ENCODE results near the gene FOXJ3. TPM values are rescaled to one million over a fixed set of nuclear protein-coding genes. Genes with fewer than 3 reads are reported as not detected.

The FOXJ3 gene
- total RNA-seq, 1 experiment from 2014 or later, result 51.1 TPM

DNA sequence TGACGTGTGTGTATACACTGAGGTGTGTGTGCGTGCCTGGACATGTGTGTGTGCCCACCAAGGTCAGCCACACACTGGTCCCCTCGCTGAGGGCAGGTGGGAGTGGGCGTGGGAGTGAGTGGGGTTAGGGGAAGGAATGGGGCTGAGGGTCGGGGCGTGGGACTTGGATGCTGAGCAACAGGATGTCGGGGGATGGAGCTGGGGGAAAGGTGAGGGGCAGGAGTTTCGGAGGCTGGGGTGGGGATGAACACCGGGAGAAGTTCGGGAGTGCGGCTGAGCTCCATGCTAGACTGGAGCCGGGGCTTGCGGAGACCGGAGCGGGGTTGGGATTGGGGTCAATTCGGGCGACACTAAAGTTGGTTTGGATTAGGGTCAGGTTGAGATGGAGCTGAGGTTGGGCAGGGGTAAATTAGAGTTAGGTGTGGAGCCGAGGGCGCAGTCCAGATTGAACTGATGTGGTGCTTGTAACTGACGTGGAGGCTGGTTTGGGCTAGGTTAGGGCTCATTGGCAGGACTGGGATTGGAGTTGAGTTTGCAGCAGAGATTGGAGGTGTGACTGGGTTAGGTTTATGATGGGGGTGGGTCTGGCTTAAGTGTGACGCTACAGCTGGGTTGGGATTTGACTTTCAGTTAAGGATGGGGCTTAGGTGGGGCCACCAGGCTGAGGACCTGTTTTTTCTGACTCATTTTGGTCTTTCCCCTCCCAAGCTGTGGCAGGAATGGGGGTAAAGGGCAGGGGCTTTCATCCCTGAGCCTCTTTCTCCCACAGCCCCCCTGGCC is 167.2 kb downstream of the FOXJ3 start:
- TF ChIP-seq CBX3 (IDR thresholded peaks at IDR 0.05; ENCODE audit: low read depth) (no peak), SIN3A (IDR thresholded peaks at IDR 0.05; ENCODE audit: low read depth) (no peak), SRF (IDR thresholded peaks at IDR 0.05; ENCODE audit: low read depth) (no peak)
- TF ChIP-seq, protein P1, sequence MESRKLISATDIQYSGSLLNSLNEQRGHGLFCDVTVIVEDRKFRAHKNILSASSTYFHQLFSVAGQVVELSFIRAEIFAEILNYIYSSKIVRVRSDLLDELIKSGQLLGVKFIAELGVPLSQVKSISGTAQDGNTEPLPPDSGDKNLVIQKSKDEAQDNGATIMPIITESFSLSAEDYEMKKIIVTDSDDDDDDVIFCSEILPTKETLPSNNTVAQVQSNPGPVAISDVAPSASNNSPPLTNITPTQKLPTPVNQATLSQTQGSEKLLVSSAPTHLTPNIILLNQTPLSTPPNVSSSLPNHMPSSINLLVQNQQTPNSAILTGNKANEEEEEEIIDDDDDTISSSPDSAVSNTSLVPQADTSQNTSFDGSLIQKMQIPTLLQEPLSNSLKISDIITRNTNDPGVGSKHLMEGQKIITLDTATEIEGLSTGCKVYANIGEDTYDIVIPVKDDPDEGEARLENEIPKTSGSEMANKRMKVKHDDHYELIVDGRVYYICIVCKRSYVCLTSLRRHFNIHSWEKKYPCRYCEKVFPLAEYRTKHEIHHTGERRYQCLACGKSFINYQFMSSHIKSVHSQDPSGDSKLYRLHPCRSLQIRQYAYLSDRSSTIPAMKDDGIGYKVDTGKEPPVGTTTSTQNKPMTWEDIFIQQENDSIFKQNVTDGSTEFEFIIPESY (IDR thresholded peaks at IDR 0.05; ENCODE audit: extremely low read depth, insufficient replicate concordance, low read length), result no peak
- no peaks in the 10 kb centered on the region for H3K9me3 ChIP-seq (ENCODE audit: control insufficient read depth in 1 of 2, insufficient read depth in 1 of 2, low read depth in 1 of 2, low read length in 2 of 2)
- H3K4me2 ChIP-seq (ENCODE audit: low read length), result no peak overlapping the region
- ChIA-PET RAD21 (ENCODE audit: low non-redundant PET in 1 of 2, low total read pairs in 2 of 2, uncharacterized antibody in 2 of 2, unreplicated experiment in 2 of 2) (no interaction called here), POLR2A (no interaction called here), CTCF (no interaction called here)
- no peak for DNase-seq (ENCODE audit: low read depth, low spot score)
- no peak overlapping the region for H3K9ac ChIP-seq (ENCODE audit: low read length)
- H4K20me1 ChIP-seq (ENCODE audit: insufficient read depth), result no peaks in the 10 kb centered on the region
- intact Hi-C loops (cut with micrococcal nuclease), result no loop called here
- H3K4me1 ChIP-seq (ENCODE audit: control insufficient read depth in 1 of 2, insufficient read depth in 2 of 2, low read length in 2 of 2), result peaks cover 23 to 32% of the 10 kb centered on the region in 2 experiments
- H3K9me2 ChIP-seq (ENCODE audit: insufficient read depth), result no peaks in the 10 kb centered on the region
- H2AFZ ChIP-seq (ENCODE audit: low read depth, low read length, poor library complexity, severe bottlenecking), result no peak overlapping the region
- no peak overlapping the region for H3K4me3 ChIP-seq (replicated peaks in 1 of 2; ENCODE audit: low read depth in 1 of 2, low read length in 2 of 2)
- BruUV-seq (replicated peaks), result no TSS peak
- no peaks in the 10 kb centered on the region for H3K79me2 ChIP-seq (ENCODE audit: insufficient read depth, low read length)
- H3K36me3 ChIP-seq (ENCODE audit: control insufficient read depth in 1 of 2, insufficient read depth in 2 of 2, low read length in 2 of 2), result no peaks in the 10 kb centered on the region
- H3K27ac ChIP-seq (ENCODE audit: low read depth, low read length), result no peak overlapping the region
- H3K27me3 ChIP-seq (ENCODE audit: insufficient read depth, low read length), result no peaks in the 10 kb centered on the region
- no peak for ATAC-seq

DNA sequence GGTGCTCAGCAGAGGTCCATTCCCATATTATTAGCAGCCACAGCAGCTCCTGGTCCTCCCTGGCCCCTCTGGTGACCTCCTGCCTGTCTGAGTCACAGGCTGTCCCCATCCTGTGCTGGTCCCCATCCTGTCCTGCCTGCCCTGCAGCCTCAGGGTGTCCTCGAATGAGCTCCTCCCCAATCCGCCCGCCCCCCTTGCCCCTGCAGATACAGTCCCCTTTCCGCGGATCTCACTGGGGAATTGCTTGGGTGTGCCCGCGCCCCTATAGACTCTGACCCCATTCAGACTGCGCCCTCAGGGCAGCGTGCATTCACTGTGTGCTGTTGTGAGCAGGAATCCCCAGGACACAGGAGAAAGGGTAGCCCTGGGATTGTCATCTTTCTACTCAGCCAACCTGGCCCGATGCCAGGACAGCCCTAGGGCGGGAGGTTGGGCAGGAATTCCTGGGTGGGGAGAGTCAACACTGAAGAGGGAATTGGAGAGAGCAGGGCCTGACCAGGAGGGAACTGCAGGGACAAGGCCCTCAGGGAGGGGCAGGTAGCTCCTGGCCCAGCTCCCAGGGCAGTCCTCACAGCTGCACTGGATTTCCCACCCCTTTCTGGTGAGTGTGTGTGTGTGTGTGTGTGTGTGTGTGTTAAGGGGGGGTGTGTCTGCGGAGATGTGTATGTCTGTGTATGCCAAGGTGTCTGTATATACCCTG is 169.4 kb downstream of the FOXJ3 start:
- ChIA-PET CTCF (interaction anchor here (1.3 kb wide), 1 partner anchor 9 kb away, joined by 3 read pairs; no protein-coding TSS in a partner anchor), POLR2A (no interaction called here), RAD21 (ENCODE audit: low non-redundant PET in 1 of 2, low total read pairs in 2 of 2, uncharacterized antibody in 2 of 2, unreplicated experiment in 2 of 2) (no interaction called here)
- no peaks in the 10 kb centered on the region for H3K79me2 ChIP-seq (ENCODE audit: insufficient read depth, low read length)
- H3K4me1 ChIP-seq (ENCODE audit: control insufficient read depth in 1 of 2, insufficient read depth in 2 of 2, low read length in 2 of 2), result peaks cover 19 to 32% of the 10 kb centered on the region in 2 experiments
- no TSS peak for BruUV-seq (replicated peaks)
- no peaks in the 10 kb centered on the region for H4K20me1 ChIP-seq (ENCODE audit: insufficient read depth)
- peak overlapping the region; percentile 45; the same call in 1 of the 2 replicates for H3K27ac ChIP-seq (ENCODE audit: low read depth, low read length)
- H3K9me3 ChIP-seq (ENCODE audit: control insufficient read depth in 1 of 2, insufficient read depth in 1 of 2, low read depth in 1 of 2, low read length in 2 of 2), result no peaks in the 10 kb centered on the region
- DNase-seq (ENCODE audit: low read depth, low spot score), result peak; percentile 38
- no peak overlapping the region for H3K9ac ChIP-seq (ENCODE audit: low read length)
- peak overlapping the region in 1 of 2 experiments; percentile 35; a peak in 2 of 4 replicates for H3K4me3 ChIP-seq (replicated peaks in 1 of 2; ENCODE audit: low read depth in 1 of 2, low read length in 2 of 2)
- no peaks in the 10 kb centered on the region for H3K27me3 ChIP-seq (ENCODE audit: insufficient read depth, low read length)
- peak overlapping the region; percentile 82 for H3K4me2 ChIP-seq (ENCODE audit: low read length)
- peak; percentile 50 for TF ChIP-seq POLR2AphosphoS5 (IDR thresholded peaks at IDR 0.05; ENCODE audit: low read depth, low read length)
- TF ChIP-seq, protein P2, sequence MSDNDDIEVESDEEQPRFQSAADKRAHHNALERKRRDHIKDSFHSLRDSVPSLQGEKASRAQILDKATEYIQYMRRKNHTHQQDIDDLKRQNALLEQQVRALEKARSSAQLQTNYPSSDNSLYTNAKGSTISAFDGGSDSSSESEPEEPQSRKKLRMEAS (IDR thresholded peaks at IDR 0.05), result no peak
- H2AFZ ChIP-seq (ENCODE audit: low read depth, low read length, poor library complexity, severe bottlenecking), result peak overlapping the region; percentile 45
- intact Hi-C loops (cut with micrococcal nuclease), result no loop called here
- H3K36me3 ChIP-seq (ENCODE audit: control insufficient read depth in 1 of 2, insufficient read depth in 2 of 2, low read length in 2 of 2), result no peaks in the 10 kb centered on the region
- ATAC-seq, result peak; percentile 83
- no peaks in the 10 kb centered on the region for H3K9me2 ChIP-seq (ENCODE audit: insufficient read depth)
